HG02981 (cell line): Measurements from ENCODE around the gene DSTYK.
"Not testable (repeated sequence)": the region's sequence is repeated elsewhere in the genome, so short reads cannot be mapped to it uniquely, and the experiment has no call there.

ENCODE experiments used
- ATAC-seq: cut with Tn5 transposase; IDR thresholded peaks from one replicate; pipeline ENCODE4 v1.9.1; 2021; ENCODE audit warnings: mild to moderate bottlenecking, moderate library complexity; ENCODE audit not compliant: unreplicated experiment

Gene DSTYK

GRCh38 chr1:205183676-205184335 lies 27.7 kb downstream of the DSTYK start:
- no peak for ATAC-seq

- no peak for ATAC-seq
These were observed 28.6 kb downstream of the DSTYK start for GRCh38 chr1:205182930-205183329.

GRCh38 chr1:205180331-205180730 lies 31.2 kb downstream of the DSTYK start:
- not testable (repeated sequence) for ATAC-seq

GRCh38 chr1:205179842-205180241 lies 31.7 kb downstream of the DSTYK start:
- ATAC-seq: no peak

- no peak for ATAC-seq
These were observed 38.7 kb downstream of the DSTYK start for GRCh38 chr1:205172729-205173366.

- no peak for ATAC-seq
These were observed 40.1 kb downstream of the DSTYK start for GRCh38 chr1:205171369-205171768.

- no peak for ATAC-seq
These were observed 40.8 kb downstream of the DSTYK start for GRCh38 chr1:205170532-205171269.

GRCh38 chr1:205169248-205169647 lies 42.3 kb downstream of the DSTYK start:
- ATAC-seq: no peak

- no peak for ATAC-seq
These were observed 43.2 kb downstream of the DSTYK start for GRCh38 chr1:205168291-205168690.

GRCh38 chr1:205162301-205162700 lies 49.2 kb downstream of the DSTYK start:
- ATAC-seq: no peak

GRCh38 chr1:205161076-205161475 lies 50.4 kb downstream of the DSTYK start:
- no peak for ATAC-seq

GRCh38 chr1:205158048-205158616 lies 53.4 kb downstream of the DSTYK start:
- ATAC-seq: no peak

- not testable (repeated sequence) for ATAC-seq
These were observed 55.7 kb downstream of the DSTYK start for GRCh38 chr1:205155665-205156377.

- ATAC-seq: no peak
These were observed 59.0 kb downstream of the DSTYK start for GRCh38 chr1:205152505-205152904.

GRCh38 chr1:205150651-205151428 lies 60.7 kb downstream of the DSTYK start:
- no peak for ATAC-seq

GRCh38 chr1:205147191-205147835 lies 64.2 kb downstream of the DSTYK start:
- ATAC-seq: no peak

- no peak for ATAC-seq
These were observed 66.8 kb downstream of the DSTYK start for GRCh38 chr1:205144751-205145150.

GRCh38 chr1:205144046-205144720 lies 67.3 kb downstream of the DSTYK start:
- ATAC-seq: no peak

GRCh38 chr1:205142102-205142469 lies 69.4 kb downstream of the DSTYK start:
- ATAC-seq: no peak
